K562 (cell line): Measurements from ENCODE around the gene PNPLA2. TPM values are rescaled to one million over a fixed set of nuclear protein-coding genes. Genes with fewer than 3 reads are reported as not detected.

Experiments
- ATAC-seq: fragments of 200-7000 bp; cut with Tn5 transposase; 3 replicates; pipeline ENCODE4 v1.9.1; 2020; ENCODE audit warnings: moderate library complexity
- BruUV-seq: library from RNA; stranded (reverse); fragments of 400-500 nt; replicated peaks from 2 replicates; lab custom pipeline; 2021; lab: Mats Ljungman, UMichigan
- CTCF ChIA-PET: fragments of 300-600 bp; formaldehyde crosslinking; extraction: SDS; loops from one replicate; lab custom pipeline; 2021; ENCODE audit warnings: low intra/inter-chr PET ratio; lab: Yijun Ruan, JAX
- POLR2A ChIA-PET: fragments of 300-600, 350-650 bp; sonication (Branson Sonifier 250); formaldehyde crosslinking; extraction: SDS; loops from one replicate; lab custom pipeline; 2021; ENCODE audit warnings: antibody characterized with exemption, inconsistent platforms; lab: Yijun Ruan, JAX
- DNase-seq, 4 experiments: peaks; one replicate each; pipeline versions ENCODE4 v3.0.0 to v3.0.0-alpha.2; 2011 to 2018; ENCODE audit warnings: low spot score in 3 of 4, mixed read lengths in 3 of 4; ENCODE audit errors: extremely low read depth in 1 of 4
- FAIRE-seq: peaks from 2 replicates; lab custom pipeline; 2011; peaks lifted over from hg19 to GRCh38; lab: Jason Lieb, UNC
- H2AFZ ChIP-seq: 2 replicates; pipeline ENCODE4 v1.6.0; 2011; ENCODE audit warnings: low read depth, low read length, control low read depth, inconsistent platforms
- H3K27ac ChIP-seq: fragments of 200-600 bp; 3 replicates; pipeline ENCODE4 v1.8.0; 2011; ENCODE audit warnings: low read depth, mild to moderate bottlenecking, control low read depth, inconsistent platforms, low read length, moderate library complexity, mixed read lengths; ENCODE audit errors: extremely low read depth
- H3K27me3 ChIP-seq, 2 experiments: fragments of 300-600 bp in 1 of 2; 2 replicates in 1 of 2; 3 replicates in 1 of 2; pipeline versions ENCODE4 v1.6.0 to v1.8.0; 2011; ENCODE audit warnings: inconsistent platforms in 2 of 2, low read length in 2 of 2, mild to moderate bottlenecking in 1 of 2, mixed read lengths in 1 of 2, moderate library complexity in 1 of 2; ENCODE audit not compliant: control insufficient read depth in 2 of 2, insufficient read depth in 2 of 2
- H3K36me3 ChIP-seq: fragments of 300-600 bp; 3 replicates; pipeline ENCODE4 v1.8.0; 2011; ENCODE audit warnings: mild to moderate bottlenecking, low read length, inconsistent platforms; ENCODE audit not compliant: control insufficient read depth, insufficient read depth
- H3K4me1 ChIP-seq, 2 experiments: fragments of 200-600 bp in 1 of 2; replicated peaks in 1 of 2; 2 replicates in 1 of 2; 3 replicates in 1 of 2; pipeline versions ENCODE4 v1.5.1 to v1.8.0; 2011; ENCODE audit warnings: inconsistent platforms in 2 of 2, low read length in 2 of 2, mild to moderate bottlenecking in 1 of 2, mixed read lengths in 1 of 2, moderate library complexity in 1 of 2; ENCODE audit not compliant: control insufficient read depth in 2 of 2, insufficient read depth in 2 of 2
- H3K4me2 ChIP-seq: 2 replicates; pipeline ENCODE4 v1.6.1; 2011; ENCODE audit warnings: low read length, control low read depth, inconsistent platforms, mixed read lengths; ENCODE audit not compliant: insufficient read depth
- H3K4me3 ChIP-seq: fragments of 200-600 bp; sonication (generic), shearing (Covaris generic); 2 replicates; pipeline ENCODE4 v1.5.1; 2016; ENCODE audit warnings: control low read depth, inconsistent platforms
- H3K79me2 ChIP-seq: fragments of 200-600 bp; 3 replicates; pipeline ENCODE4 v1.8.0; 2011; ENCODE audit warnings: low read length, inconsistent platforms; ENCODE audit not compliant: control insufficient read depth, insufficient read depth
- H3K9ac ChIP-seq, 2 experiments: 2 replicates each; pipeline versions ENCODE4 v1.6.0 to v1.6.1; 2011; ENCODE audit warnings: low read depth in 2 of 2, low read length in 2 of 2, control low read depth in 1 of 2, inconsistent platforms in 1 of 2, mild to moderate bottlenecking in 1 of 2, mixed read lengths in 1 of 2; ENCODE audit not compliant: insufficient read depth in 1 of 2
- H3K9me1 ChIP-seq: one replicate; pipeline ENCODE4 v1.6.0; 2011; ENCODE audit warnings: inconsistent platforms, mild to moderate bottlenecking, low read length, moderate library complexity; ENCODE audit not compliant: control insufficient read depth, insufficient read depth
- H3K9me3 ChIP-seq: replicated peaks from 2 replicates; pipeline ENCODE4 v1.5.1; 2011; ENCODE audit warnings: low read depth, low read length, inconsistent platforms; ENCODE audit not compliant: control insufficient read depth, insufficient read depth
- H4K20me1 ChIP-seq: replicated peaks from 2 replicates; pipeline ENCODE4 v1.6.1; 2011; ENCODE audit warnings: low read length, inconsistent platforms, mixed read lengths; ENCODE audit not compliant: control insufficient read depth, insufficient read depth
- RAD51 ChIP-seq: fragments of 450-650 bp; IDR thresholded peaks from 2 replicates; pipeline ENCODE4 v1.7.1; 2016; ENCODE audit warnings: low read depth, mild to moderate bottlenecking, borderline replicate concordance
- RNF2 ChIP-seq: sonication (generic); IDR thresholded peaks from 2 replicates; pipeline ENCODE4 v1.6.1; 2016
- SRF ChIP-seq, 2 experiments: fragments of 250-450, 450-650 bp in 1 of 2; sonication (Bioruptor Pico) in 1 of 2; sonication (generic) in 1 of 2; formaldehyde crosslinking; IDR thresholded peaks; 2 replicates each; pipeline versions ENCODE4 v1.5.0 to v1.5.1; 2020 to 2022; ENCODE audit warnings: mild to moderate bottlenecking in 1 of 2, missing genetic modification reagents in 1 of 2
- ZFPM2 ChIP-seq: fragments of 250-450 bp; sonication (Bioruptor Pico); IDR thresholded peaks from 2 replicates; pipeline ENCODE4 v1.5.1; 2022; ENCODE audit warnings: mild to moderate bottlenecking
- ZNF764 ChIP-seq: fragments of 250-450 bp; sonication (Bioruptor Pico); IDR thresholded peaks from 2 replicates; pipeline ENCODE4 v1.4.0; 2020; ENCODE audit warnings: low read depth, mild to moderate bottlenecking, moderate library complexity
- WGBS: fragments of 100-300 bp; shearing (Covaris generic); methylation state at CpG from one replicate; pipeline ENCODE4 v1.1.6; 2016; ENCODE audit warnings: low coverage, mixed read lengths; ENCODE audit not compliant: insufficient coverage; ENCODE audit errors: missing lambda C conversion rate; 5-methylcytosine and 5-hydroxymethylcytosine counted together
- in situ Hi-C: fragments of 300-500 bp; cut with MboI; formaldehyde crosslinking; loops from 4 replicates; pipeline ENCODE4 v1.15.0; 2018; ENCODE audit warnings: inconsistent platforms, mixed read lengths
- intact Hi-C: fragments of 100-400 bp; cut with micrococcal nuclease; formaldehyde crosslinking; loops from 2 replicates; pipeline ENCODE4 v1.14.2; 2022
- polyA plus RNA-seq, 8 experiments: library from polyadenylated mRNA; depleted of rRNA in 4 of 8; stranded (reverse) in 5 of 8; unstranded in 3 of 8; fragments of >200 nt; fragmentation: Nextera tagmentation in 2 of 8; fragmentation: Illumina TruSeq in 1 of 8; extraction: Ambion mirVana in 2 of 8; extraction: Trizol in 1 of 8; gene quantifications; 2 replicates each; pipeline versions ENCODE4 v1.2.1 to v1.2.3, GENCODE V29; 2011 to 2014; ENCODE audit warnings: inconsistent platforms in 1 of 8, missing spikeins in 1 of 8
- total RNA-seq, 7 experiments: library from RNA; depleted of rRNA in 6 of 7; stranded (reverse); fragments of >200 nt in 6 of 7; fragmentation: Illumina TruSeq in 2 of 7; extraction: Trizol in 2 of 7; gene quantifications; 2 replicates each; pipeline versions ENCODE4 v1.2.1 to v1.2.3, GENCODE V29; 2011 to 2021; ENCODE audit warnings: low replicate concordance in 1 of 7
- TF ChIP-seq, protein P1 (sequence below), 2 experiments: IDR thresholded peaks; 2 replicates each; pipeline ENCODE4 v1.6.1; 2011; ENCODE audit warnings: borderline replicate concordance in 1 of 2, control low read depth in 1 of 2, low read depth in 1 of 2, low read length in 1 of 2, mild to moderate bottlenecking in 1 of 2, mixed read lengths in 1 of 2, moderate library complexity in 1 of 2; ENCODE audit not compliant: insufficient read depth in 1 of 2, insufficient read length in 1 of 2, poor library complexity in 1 of 2, severe bottlenecking in 1 of 2; ENCODE audit errors: extremely low read depth in 1 of 2
- TF ChIP-seq, protein P2 (sequence below): sonication (generic); formaldehyde crosslinking; IDR thresholded peaks from 2 replicates; pipeline ENCODE4 v1.9.0; 2022; ENCODE audit warnings: mild to moderate bottlenecking, missing genetic modification reagents

The PNPLA2 gene
- total and polyA plus RNA-seq, 9 of the 15 experiments (the other 6 are each of a cell fraction or from before 2014, with no cell fraction given) = 0.39 to 87.1 (median 8.4) TPM

DNA sequence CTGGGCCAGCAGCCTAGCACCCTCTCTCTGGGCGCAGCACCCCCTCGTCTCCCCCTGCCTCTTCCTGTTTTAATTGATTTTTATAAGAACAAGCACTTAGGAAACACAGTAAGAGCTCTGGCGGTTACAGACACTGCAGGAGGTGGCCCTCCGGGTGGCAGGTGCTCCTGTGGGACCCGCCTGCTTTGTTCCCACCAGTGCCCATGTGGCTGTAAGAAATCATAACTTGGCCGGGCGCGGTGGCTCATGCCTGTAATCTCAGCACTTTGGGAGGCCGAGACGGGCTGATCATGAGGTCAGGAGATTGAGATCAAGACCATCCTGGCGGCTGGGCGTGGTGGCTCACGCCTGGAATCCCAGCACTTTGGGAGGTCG lies 42.4 kb downstream of the PNPLA2 start:
- Histone ChIP-seq H4K20me1 (peaks cover 26% of the 10 kb centered on the region), H3K4me2 (no peak overlapping the region), H3K9ac (peak overlapping the region in 1 of 2 experiments; percentile 53; a peak in 1 of 4 replicates), H3K36me3 (peaks cover 3% of the 10 kb centered on the region; the same call in 1 of the 3 replicates), H3K9me1 (peaks cover 5% of the 10 kb centered on the region), H3K27me3 (no peaks in the 10 kb centered on the region), H3K4me3 (no peak overlapping the region), H3K4me1 (peaks cover 14 to 96% of the 10 kb centered on the region in 2 experiments), H3K27ac (no peak overlapping the region), H3K9me3 (no peaks in the 10 kb centered on the region), H3K79me2 (no peaks in the 10 kb centered on the region), H2AFZ (no peak overlapping the region)
- intact Hi-C loops = no loop called here
- ChIA-PET CTCF (no interaction called here), POLR2A (interaction anchor here (0.6 to 1.1 kb wide), 2 partner anchors 13 to 18 kb away, joined by 3 to 4 read pairs; partner anchors contain the start of genes POLR2L and TSPAN4)
- ATAC-seq (no peak), DNase-seq (no peak), FAIRE-seq (no peak)
- TF ChIP-seq SRF (CRISPR knock-in tag; IDR thresholded peaks at IDR 0.05) (no peak), ZNF764 (CRISPR knock-in tag) (no peak), RNF2 (no peak), RAD51 (no peak), ZFPM2 (CRISPR knock-in tag) (no peak)
- TF ChIP-seq, protein P1, sequence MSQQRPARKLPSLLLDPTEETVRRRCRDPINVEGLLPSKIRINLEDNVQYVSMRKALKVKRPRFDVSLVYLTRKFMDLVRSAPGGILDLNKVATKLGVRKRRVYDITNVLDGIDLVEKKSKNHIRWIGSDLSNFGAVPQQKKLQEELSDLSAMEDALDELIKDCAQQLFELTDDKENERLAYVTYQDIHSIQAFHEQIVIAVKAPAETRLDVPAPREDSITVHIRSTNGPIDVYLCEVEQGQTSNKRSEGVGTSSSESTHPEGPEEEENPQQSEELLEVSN (IDR thresholded peaks at IDR 0.05; ENCODE audit: borderline replicate concordance in 1 of 2, extremely low read depth in 1 of 2, insufficient read depth in 1 of 2, insufficient read length in 1 of 2, low read depth in 1 of 2, low read length in 1 of 2, poor library complexity in 1 of 2, severe bottlenecking in 1 of 2) = peak in 1 of 2 experiments; percentile 43
- TF ChIP-seq, protein P2, sequence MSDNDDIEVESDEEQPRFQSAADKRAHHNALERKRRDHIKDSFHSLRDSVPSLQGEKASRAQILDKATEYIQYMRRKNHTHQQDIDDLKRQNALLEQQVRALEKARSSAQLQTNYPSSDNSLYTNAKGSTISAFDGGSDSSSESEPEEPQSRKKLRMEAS (CRISPR knock-in tag) = peak; percentile 63
- no TSS peak for BruUV-seq
- WGBS = 45% methylated on average over 13 of the region's 14 CpGs
- in situ Hi-C loops = no loop called here
